NCI-H226 (cell line): ENCODE results near the gene LRRC37A.
"Not testable (repeated sequence)": the region's sequence is repeated elsewhere in the genome, so short reads cannot be mapped to it uniquely, and the experiment has no call there.

Experiments used
- DNase-seq: peaks from one replicate; pipeline ENCODE4 v3.0.0-alpha.2; 2015

LRRC37A gene

GRCh38 chr17:46290906-46291546 is 3.9 kb upstream of the LRRC37A start:
- not testable (repeated sequence) for DNase-seq

GRCh38 chr17:46291618-46292017 is 3.3 kb upstream of the LRRC37A start:
- DNase-seq, result not testable (repeated sequence)

DNA sequence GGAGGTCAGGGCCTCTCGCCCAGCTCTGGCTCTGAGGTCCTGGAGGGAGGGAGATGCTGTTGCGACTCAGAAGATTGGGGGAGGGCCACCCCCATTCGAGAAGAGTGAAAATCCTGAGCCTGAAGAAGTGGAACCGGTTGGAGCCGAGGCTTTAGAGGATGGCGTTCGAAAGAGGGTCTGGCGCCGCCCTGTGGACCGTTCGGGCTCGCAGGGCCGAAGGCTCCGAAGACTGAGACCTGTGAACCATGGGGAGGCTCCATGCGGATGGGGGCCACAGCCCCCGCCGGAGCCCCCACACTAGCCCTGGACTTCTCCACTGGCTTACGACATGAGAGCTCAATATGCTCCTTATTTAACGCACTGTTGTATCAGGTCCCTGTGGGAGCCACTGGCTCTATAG is 46.3 kb downstream of the LRRC37A start:
- DNase-seq, result not testable (repeated sequence)

GRCh38 chr17:46342131-46342530 is 47.2 kb downstream of the LRRC37A start:
- DNase-seq, result not testable (repeated sequence)

GRCh38 chr17:46348345-46348744 is 53.4 kb downstream of the LRRC37A start:
- not testable (repeated sequence) for DNase-seq

- not testable (repeated sequence) for DNase-seq
These were observed 54.1 kb downstream of the LRRC37A start for GRCh38 chr17:46349060-46349459.

GRCh38 chr17:46353856-46354255 is 58.9 kb downstream of the LRRC37A start:
- not testable (repeated sequence) for DNase-seq

DNA sequence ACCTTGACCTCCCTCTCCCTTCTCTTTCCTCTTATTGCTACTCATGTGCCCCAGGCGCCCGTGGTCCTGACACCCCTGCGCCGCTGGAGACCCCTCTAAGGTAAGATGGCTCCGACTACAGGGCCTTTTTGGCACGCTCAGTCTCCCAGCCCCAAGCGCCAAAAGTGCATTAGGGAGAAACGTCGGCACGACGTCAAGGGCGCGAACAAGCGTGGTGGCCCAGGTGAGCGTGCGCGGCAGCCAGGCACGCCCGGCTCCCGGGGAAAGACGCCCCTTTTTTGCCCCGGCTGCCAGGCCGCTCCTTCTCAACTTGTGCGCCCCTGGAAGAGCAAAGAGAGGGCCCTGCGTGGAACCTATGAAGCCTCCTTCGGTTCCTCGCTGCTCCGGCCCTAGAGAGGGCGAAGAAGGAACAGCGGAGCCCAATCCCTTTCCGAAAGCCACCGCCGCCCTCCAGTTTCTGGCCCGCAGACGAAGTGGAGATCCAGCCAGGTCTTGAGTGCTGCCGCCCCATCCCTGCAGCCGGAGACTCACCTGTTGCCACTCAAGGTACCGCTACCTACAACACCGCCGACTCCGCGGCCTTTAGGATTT is 66.3 kb downstream of the LRRC37A start:
- DNase-seq, result not testable (repeated sequence)

- DNase-seq, result not testable (repeated sequence)
These were observed 66.8 kb downstream of the LRRC37A start, which contains the start of gene ARL17B for GRCh38 chr17:46361755-46362154. Gene ARL17B, minus strand, starts transcription at chr17:46361766. Its CDS starts 3,369 bp downstream, at chr17:46358397.

DNA sequence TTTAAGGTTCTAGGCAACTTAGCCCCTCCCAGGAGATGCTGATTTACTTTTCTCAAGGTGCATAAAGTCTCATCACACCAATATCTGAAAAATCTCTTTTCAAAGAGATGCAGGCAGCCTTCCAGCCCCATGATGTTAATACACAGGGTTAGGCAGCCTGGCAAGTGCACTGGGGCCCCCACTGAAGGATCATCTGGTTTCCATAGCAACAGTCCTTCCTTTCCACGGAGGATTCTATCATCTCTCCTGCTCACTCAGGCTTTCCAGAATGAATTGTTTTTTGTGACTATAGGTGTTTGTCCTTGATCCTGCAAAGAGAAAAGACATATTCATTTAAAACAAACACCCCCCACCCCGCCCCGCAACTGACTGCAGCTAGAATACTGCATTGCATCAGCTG is 72.6 kb downstream of the LRRC37A start:
- DNase-seq, result not testable (repeated sequence)

GRCh38 chr17:46372236-46373229 is 77.6 kb downstream of the LRRC37A start:
- DNase-seq, result not testable (repeated sequence)

GRCh38 chr17:46373418-46373817 is 78.5 kb downstream of the LRRC37A start:
- DNase-seq, result not testable (repeated sequence)

DNA sequence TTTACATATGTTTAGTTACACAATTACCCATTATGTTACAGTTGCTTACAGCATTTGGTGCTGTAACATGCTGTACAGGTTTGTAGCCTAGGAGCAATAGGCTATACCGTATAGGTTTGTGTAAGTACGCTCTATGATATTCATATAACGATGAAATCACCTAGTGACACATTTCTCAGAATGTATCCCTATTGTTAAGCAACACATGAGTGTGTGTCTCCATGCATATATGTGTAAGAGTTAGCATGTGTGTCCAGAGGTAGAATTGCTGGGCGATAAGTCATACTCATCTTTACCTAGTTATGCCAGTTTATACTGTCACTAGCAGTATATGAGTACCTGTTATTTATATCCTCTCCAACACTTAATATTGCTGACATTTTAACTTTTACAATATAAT is 88.2 kb downstream of the LRRC37A start:
- not testable (repeated sequence) for DNase-seq

DNA sequence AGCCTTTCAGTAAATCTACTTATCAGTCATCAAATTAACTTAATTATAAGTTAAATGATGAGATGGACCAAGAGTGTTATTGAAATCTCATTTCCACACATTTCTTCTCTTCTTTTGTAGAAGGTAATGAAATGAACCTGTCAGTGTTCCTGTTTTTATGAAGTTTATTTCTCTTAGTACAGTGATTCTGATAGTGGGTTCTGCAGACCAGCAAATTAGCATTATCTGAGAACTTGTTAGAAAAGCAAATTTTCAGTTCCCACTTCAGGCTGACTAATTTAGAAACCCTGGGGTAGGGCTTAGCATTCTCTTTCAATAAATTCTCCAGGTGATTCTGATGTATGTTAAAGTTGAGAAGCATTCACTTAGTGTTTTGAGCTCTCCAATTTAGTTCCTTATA is 90.6 kb downstream of the LRRC37A start:
- not testable (repeated sequence) for DNase-seq
